H1 (cell line): Measurements from ENCODE around the gene HES1.

ENCODE experiments used
- CBX5 ChIP-seq: fragments of 300-800, 300-1000 bp; sonication (generic); IDR thresholded peaks from 2 replicates; pipeline ENCODE4 v1.7.1; 2016; ENCODE audit warnings: antibody characterized with exemption, low read length, low read depth
- CREB1 ChIP-seq: IDR thresholded peaks from 2 replicates; pipeline ENCODE4 v1.6.1; 2012; ENCODE audit warnings: inconsistent platforms
- EZH2 ChIP-seq: fragments of 200-600 bp; sonication (generic); IDR thresholded peaks from 2 replicates; pipeline ENCODE4 v1.7.1; 2012; ENCODE audit warnings: low read depth, mild to moderate bottlenecking, moderate library complexity, low read length, inconsistent platforms; ENCODE audit not compliant: severe bottlenecking
- GABPA ChIP-seq: IDR thresholded peaks from 2 replicates; pipeline ENCODE4 v1.6.1; 2011; ENCODE audit warnings: mild to moderate bottlenecking, low read length, moderate library complexity, borderline replicate concordance; ENCODE audit not compliant: insufficient read depth
- GTF2F1 ChIP-seq: IDR thresholded peaks from 2 replicates; pipeline ENCODE4 v1.6.1; 2012; ENCODE audit warnings: low read depth, low read length, improper control_type of control experiment, borderline replicate concordance
- POLR2A ChIP-seq, 2 experiments: IDR thresholded peaks; 1 replicate in 1 of 2; 2 replicates in 1 of 2; pipeline ENCODE4 v1.6.1; 2011; ENCODE audit warnings: low read depth in 2 of 2, low read length in 2 of 2, mild to moderate bottlenecking in 2 of 2; ENCODE audit errors: control extremely low read depth in 1 of 2
- RFX5 ChIP-seq: IDR thresholded peaks from 2 replicates; pipeline ENCODE4 v1.6.1; 2011; ENCODE audit warnings: low read depth, low read length, improper control_type of control experiment, borderline replicate concordance
- SIN3A ChIP-seq, 2 experiments: IDR thresholded peaks in 1 of 2; conservative IDR thresholded peaks in 1 of 2; 2 replicates each; pipeline ENCODE4 v1.6.1; 2011 to 2012; ENCODE audit warnings: low read length in 2 of 2, improper control_type of control experiment in 1 of 2, low read depth in 1 of 2, mild to moderate bottlenecking in 1 of 2
- TF ChIP-seq, protein P1 (sequence below), 3 experiments: IDR thresholded peaks; 1 replicate in 2 of 3; 2 replicates in 1 of 3; pipeline versions ENCODE4 v1.5.1 to v1.6.1; 2011; ENCODE audit warnings: low read length in 3 of 3, mild to moderate bottlenecking in 3 of 3, inconsistent platforms in 2 of 3, low read depth in 1 of 3, moderate library complexity in 1 of 3; ENCODE audit not compliant: insufficient read depth in 1 of 3; ENCODE audit errors: control extremely low read depth in 1 of 3

DNA sequence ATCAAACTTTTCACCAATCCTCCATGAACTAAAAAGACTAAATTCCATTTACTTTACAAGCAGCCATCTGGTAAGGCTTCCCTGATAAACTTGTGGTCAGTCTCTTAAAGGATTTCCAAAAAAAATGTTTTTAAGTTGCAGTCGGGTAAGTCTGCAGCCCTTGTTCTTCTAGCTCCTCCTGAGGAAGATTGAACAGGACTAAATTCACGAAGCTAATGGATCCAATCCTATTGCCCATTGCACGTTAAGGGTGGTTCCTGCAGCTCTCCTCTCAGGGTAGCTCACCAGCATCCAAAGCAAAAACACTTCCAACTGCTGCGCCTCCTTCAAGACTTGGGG is 2.8 kb downstream of the HES1 start:
- TF ChIP-seq RFX5 (no peak), CREB1 (no peak), GABPA (no peak), EZH2 (no peak), GTF2F1 (no peak), SIN3A (conservative IDR thresholded peaks at IDR 0.05 in 1 of 2, IDR thresholded peaks at IDR 0.05 in 1 of 2; ENCODE audit: low read depth in 1 of 2, low read length in 2 of 2) (no peak), POLR2A (IDR thresholded peaks at IDR 0.05; ENCODE audit: control extremely low read depth in 1 of 2, low read depth in 2 of 2, low read length in 2 of 2) (no peak), CBX5 (no peak)
- TF ChIP-seq, protein P1, sequence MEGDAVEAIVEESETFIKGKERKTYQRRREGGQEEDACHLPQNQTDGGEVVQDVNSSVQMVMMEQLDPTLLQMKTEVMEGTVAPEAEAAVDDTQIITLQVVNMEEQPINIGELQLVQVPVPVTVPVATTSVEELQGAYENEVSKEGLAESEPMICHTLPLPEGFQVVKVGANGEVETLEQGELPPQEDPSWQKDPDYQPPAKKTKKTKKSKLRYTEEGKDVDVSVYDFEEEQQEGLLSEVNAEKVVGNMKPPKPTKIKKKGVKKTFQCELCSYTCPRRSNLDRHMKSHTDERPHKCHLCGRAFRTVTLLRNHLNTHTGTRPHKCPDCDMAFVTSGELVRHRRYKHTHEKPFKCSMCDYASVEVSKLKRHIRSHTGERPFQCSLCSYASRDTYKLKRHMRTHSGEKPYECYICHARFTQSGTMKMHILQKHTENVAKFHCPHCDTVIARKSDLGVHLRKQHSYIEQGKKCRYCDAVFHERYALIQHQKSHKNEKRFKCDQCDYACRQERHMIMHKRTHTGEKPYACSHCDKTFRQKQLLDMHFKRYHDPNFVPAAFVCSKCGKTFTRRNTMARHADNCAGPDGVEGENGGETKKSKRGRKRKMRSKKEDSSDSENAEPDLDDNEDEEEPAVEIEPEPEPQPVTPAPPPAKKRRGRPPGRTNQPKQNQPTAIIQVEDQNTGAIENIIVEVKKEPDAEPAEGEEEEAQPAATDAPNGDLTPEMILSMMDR (IDR thresholded peaks at IDR 0.05; ENCODE audit: control extremely low read depth in 1 of 3, insufficient read depth in 1 of 3, low read depth in 1 of 3, low read length in 3 of 3), result no peak
